Right kidney (tissue), 1 donor: Measurements from ENCODE around the gene TMEM263.
A peak's percentile ranks its signal among the peaks of the same experiment; 100 is the strongest.

ENCODE experiments used
- DNase-seq: peaks from one replicate; pipeline ENCODE4 v3.0.0-alpha.2; 2016

Gene TMEM263

GRCh38 chr12:106942775-106943174 is 12.9 kb upstream of the TMEM263 start:
- no peak for DNase-seq

GRCh38 chr12:106945261-106945851 is 10.4 kb upstream of the TMEM263 start:
- no peak for DNase-seq

- no peak for DNase-seq
These were observed 8.2 kb upstream of the TMEM263 start for GRCh38 chr12:106947461-106947860.

DNA sequence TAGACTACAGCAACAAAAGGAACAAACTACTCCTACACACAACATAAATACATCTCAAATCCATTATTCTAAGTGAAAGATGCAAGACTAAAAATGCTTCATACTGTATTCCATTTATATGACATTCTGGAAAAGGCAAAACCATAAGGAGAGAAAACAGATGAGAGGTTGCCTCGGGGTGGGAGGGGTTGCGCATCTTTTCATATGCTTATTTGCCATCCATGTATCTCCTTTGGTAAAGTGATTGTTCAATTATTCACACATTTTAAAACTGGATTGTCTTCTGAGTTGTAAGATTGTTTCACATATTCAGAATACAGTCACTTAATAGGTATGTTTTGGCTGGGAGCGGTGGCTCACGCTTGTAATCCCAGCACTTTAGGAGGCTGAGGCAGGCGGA is 5.1 kb upstream of the TMEM263 start:
- DNase-seq, result no peak

DNA sequence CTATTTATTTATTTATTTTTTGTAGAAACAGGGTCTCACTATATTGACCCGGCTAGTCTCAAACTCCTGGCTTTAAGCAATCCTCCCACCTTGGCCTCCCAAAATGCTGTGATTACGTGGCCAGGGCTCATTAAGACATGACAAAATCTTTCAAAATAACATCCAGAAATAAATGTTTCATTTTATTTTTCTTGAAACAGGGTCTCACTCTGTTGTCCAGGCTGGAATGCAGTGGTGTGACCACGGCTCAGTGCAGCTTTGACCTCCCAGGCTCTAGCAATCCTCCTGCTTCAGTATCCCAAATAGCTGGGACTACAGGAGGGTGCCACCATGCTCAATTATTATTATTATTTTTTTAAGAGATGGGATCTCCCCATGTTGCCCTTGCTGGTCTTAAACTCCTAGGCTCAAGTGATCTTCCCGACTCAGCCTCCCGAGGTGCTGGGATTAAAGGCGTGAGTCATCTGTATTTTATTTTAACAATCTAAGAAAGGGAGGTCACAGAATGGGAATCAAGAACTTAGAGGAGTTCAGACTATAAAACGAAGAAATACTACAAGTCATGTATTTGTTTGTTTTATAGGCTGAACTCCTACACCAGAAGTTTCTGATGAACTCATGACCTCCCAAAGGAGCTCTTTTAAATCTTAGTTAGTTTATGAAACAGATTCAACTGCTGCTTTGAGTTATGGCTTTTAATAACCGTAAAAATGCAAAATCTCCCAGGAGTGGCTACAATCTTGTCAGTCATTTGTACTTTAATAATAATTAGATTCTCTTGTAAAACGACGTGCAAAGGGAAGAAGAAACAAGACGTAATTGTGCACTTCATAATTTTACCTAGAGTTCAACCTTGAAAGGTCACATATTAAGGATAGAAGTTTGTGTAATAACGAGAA is 2.1 kb upstream of the TMEM263 start:
- DNase-seq, result no peak

DNA sequence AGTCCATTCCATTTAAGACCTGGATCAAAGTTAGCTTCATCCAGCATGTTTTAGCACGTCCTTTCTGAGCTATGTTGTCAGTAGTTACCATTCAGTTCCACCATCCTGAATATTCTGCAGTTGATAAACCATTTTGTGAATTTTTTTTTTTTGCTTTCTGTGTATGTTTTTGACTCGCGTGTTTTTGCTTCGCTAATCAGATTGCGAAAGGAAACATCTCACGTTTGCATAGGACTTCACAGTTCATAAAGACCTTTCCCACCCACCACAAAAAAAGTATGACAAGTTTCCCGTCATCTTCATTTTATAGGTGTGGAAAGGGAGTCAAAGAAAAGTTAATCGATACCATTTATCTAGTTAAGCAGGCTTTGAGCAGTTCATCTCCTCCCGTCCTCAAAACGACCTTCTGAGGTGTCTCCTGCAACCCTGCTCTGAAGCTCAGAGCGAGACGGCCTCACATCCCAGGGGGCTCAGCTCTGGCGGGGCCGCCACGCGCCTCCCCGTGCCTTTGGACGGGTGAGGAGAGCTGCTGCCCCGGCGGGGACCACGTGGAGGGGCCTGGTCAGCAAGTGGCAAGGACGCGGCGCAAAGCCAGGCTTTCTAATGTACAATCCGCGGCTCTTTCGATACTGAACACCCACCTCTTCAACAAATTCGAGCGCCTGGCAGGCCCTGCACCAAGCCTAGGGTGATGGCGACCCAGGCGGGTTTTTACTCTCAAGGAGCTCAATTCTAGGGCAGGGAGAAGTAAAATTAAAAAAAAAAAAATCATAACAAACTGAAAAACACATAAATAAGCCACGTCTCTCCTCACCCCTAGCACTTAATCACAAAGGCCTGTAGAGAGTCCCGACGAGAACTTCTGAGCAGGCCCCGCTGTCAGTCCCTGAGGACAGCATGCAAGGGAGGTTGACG is 988 bp upstream of the TMEM263 start:
- peak; percentile 10 for DNase-seq

DNA sequence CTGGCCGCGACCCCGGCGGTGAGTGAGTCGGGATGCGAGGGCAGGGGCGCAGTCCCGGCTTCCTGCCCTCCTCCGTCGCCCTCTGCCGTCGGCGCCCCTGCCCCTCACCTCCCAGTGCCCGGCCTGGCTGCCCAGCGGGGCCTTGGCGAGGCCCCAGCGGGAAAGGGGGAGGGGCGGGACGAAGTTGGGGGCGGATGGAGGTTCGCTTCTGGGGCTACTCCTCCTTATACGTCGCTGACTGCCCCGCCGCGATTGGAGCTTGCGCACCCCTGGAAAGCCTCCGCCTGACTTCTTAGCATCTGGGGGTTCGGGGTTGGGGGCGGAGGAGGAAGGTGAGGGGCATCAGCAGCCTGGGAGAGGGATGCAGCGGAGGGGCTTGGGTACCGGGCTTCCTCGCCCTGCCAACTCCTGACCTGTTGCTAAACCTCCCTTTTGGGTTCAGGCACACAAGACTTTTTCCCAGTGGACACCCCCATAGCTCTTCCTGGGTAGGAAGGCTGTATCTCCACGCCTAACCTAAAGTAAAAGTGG is 406 bp downstream of the TMEM263 start:
- DNase-seq, result peak; percentile 97

DNA sequence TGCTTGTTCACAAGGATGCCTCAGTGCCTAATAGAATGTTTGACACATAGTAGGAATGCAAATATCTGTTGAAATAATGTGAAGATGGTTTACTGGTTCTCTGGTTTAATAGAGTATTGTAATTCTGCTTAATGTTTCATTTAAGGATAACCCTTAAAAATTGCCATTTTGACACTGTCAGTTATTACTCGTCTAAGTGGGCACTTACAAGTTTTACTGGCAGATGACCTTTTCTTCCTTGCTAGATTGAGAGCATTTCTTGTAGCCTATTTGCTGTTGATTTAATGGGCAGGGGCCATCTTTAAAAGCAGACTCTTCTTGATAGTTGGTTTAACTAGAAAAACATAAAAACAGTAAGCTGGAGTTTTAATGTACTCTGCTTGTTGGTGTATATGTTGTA is 1.9 kb downstream of the TMEM263 start:
- no peak for DNase-seq

DNA sequence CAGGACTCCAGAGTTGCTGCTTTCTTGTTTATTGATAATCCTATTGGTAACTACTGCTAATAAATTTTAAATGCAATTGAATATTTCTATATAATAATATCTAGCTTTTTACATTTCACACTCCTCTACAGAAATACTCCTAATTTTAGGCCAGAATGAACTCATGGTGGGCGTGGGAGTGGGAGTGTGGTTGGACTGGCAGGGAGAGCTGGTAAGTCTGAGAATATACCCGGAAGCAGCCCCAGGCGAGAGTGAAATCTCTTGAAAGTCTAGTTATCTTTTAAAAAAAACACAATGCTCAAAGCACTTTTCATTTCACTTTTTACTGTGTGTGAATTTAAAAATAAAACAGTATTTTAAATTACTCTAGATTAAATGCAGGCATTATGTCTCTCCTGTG is 4.7 kb downstream of the TMEM263 start:
- DNase-seq, result no peak

- no peak for DNase-seq
These were observed 6.6 kb downstream of the TMEM263 start for GRCh38 chr12:106962286-106962685.

DNA sequence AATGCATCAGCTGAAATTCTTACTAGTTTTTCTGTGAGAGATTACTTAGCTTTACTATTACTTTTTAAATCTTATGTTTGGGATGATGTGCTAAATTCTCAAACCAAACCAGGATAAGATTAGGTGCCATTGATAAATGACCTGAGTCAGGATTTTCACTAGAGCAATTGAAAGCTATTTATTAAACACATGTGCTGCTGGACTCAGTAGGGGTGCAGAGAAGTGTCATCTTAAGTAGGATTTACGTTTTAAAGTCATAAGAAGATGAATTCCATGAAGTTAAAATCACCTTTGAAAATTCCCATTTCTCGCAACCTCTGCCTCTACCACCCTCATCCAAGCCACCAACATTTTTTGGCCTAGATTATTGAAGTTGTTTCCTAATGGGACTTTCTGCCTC is 8.8 kb downstream of the TMEM263 start:
- DNase-seq, result no peak

GRCh38 chr12:106971065-106971464 is 15.4 kb downstream of the TMEM263 start:
- no peak for DNase-seq

DNA sequence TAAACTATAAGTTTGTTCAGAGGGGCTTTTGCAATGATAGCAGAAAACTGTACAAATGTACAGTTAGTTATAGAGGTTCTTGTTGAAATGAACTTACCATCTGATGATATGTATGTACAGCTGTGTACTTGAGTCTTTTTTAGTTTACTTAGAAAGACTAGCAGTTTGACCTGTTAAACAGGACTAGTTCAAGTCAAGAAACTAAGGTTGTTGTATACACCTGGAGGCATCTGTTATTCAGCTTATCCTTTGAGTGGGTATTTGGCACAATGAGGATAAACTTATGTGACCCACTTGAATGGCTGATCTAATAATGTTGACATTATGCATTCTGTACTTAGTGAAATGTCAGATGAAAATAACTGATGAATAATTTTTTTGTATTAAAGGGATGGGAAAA is 17.8 kb downstream of the TMEM263 start:
- no peak for DNase-seq

- DNase-seq, result no peak
These were observed 18.8 kb downstream of the TMEM263 start for GRCh38 chr12:106974511-106974910.

GRCh38 chr12:106975098-106975497 is 19.4 kb downstream of the TMEM263 start:
- no peak for DNase-seq

GRCh38 chr12:106975993-106976658 is 20.4 kb downstream of the TMEM263 start:
- no peak for DNase-seq

DNA sequence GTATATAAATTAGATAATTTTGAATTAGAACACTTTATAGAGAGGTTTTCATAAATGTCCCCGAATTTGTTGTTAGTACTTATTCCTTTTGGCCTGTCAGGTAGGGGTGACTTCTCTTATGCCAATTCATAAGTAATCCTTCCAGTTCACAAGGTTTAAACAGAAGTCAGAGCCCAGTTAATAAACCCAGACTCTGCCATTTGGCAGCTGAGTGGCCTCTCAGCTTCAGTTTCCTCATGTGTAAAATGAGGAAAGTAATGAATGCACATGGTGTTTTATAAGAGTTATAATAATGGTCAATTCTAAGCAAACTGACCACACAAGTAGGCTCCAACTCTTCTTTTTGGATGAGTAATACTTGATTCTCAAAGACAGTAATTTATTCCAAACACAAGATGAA is 21.0 kb downstream of the TMEM263 start:
- DNase-seq, result no peak

DNA sequence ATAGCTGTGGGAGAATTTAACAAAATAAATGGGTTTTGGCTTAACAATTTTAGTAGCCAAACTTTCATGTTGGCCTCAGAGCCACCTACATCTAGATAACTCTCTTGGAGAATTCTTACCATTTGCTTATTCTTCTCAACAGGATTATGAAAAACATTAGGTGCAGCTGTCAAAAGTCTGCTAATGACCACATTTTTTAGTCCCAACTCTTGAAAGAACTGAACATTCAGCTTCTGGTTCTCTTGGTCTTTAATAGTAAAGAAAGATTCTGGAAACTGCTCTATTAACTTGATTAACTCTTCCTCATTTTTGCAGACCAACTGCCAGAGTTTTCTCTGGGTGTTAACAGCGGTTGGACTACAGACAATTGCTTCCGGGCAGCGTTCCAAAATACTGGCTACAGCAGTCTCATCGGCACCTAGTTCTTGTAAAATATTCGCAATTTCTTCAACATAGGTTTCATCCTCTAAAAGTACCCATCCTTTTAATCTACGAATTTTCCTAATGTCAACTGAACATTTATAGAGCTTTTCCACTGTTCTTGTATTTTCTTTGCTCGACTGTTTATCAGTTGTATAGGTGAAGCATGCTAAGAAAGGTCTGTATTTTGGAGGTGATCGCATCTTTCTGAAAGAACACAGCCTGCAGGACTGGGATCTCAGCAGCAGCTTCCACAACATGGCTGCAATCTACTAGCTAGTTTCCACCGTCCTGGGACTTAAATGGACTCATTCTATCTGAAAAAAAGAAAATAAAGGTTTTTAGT is 22.5 kb downstream of the TMEM263 start:
- DNase-seq, result no peak

GRCh38 chr12:106980944-106981343 is 25.2 kb downstream of the TMEM263 start:
- no peak for DNase-seq

- DNase-seq, result no peak
These were observed 26.1 kb downstream of the TMEM263 start for GRCh38 chr12:106981788-106982187.

- no peak for DNase-seq
These were observed 26.5 kb downstream of the TMEM263 start for GRCh38 chr12:106982229-106982628.
